HG03378 (cell line): ENCODE measurements around the gene POU6F2.

Source experiments
- ATAC-seq: cut with Tn5 transposase; IDR thresholded peaks from one replicate; pipeline ENCODE4 v1.9.1; 2021; ENCODE audit warnings: mild to moderate bottlenecking, moderate library complexity; ENCODE audit not compliant: unreplicated experiment

Gene POU6F2

DNA sequence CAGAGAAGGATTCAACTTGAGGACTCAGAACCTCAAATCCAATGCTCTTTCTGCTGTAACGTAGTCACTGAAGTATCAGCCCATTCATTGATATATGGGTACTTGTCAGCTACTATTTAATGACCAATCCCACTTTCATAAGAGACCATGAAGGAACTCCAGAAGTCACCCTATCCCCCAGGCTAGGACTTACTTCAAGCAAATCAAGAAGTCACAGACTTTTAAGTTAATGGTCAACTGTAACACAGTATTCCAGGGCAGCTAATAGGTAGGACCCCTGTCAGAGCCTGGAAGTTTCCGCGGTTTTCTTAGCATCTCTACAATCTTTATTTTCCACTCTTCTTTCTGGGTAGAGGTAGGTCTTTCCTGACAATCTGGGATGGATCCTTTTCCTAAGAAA is 269.9 kb downstream of the POU6F2 start:
- no peak for ATAC-seq

DNA sequence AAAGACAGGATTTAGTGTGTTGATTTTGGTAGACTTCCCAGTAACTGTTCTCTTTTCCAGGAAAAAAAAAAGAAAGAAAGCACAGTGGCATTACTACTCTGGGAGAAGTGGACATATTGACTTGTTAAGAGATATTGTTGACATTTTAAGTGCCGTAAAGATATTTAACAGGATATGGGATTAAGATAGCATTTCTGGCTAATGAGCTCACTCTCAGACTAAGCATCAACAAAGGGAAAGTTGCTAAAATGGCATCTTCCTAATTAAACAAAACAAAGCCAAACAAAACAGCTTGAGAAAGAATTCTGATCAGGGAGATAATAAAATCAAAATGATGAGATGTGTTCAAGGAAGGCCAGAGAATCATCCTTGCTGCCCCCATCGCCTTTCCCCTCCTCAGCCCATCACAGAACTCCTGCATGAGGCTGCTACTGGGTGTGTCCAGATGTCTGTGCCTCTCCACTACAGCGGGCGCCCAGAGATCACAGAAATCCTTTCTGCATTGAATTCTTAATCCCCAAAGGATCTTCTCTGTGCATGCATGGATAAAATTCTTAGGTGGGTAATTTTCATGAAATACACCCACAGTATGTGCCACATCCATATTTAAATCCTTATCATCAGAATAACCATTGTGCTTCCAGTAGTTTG is 270.5 kb downstream of the POU6F2 start:
- no peak for ATAC-seq

DNA sequence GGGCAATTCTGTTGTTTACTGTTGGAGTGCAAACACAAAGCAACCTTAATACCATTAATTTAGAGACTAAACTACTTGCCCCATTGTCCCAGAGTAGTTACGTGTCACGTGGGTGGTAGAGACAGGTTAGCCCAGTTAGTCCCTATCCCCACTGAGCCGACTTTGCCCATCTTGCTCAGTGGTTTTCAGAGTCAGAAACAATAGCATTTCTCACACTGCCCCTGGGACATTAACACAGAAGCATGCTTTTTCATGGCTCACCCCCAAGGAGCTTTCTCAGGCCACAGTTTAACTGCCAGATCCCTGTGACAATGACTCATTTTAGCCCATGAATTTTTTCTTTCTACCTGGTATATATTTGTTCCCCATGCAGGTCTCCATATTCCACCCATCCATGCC is 271.0 kb downstream of the POU6F2 start:
- no peak for ATAC-seq

DNA sequence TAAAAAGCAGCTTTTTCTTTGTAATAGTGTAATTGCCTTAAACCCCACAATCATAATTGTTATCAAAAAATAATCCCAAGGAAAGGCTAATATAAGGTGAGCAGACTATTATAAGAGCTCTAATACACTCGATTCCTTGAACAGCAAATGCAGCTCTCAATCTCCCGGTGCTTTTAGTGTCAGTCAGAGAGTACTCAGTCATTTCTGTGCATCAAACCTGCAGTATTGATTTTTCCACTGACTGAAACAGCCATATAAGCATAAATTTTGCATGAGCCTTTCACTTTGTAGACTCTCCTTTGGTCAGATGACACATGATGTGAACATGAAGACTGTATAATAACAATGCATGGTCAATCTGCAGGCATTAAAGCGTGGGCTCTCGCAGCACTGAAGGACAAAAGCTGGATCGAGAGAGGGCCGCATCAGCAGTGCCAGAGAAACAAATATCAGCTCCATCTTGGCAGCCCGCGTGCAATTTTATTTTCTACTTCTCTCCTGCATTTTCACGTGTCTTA is 272.0 kb downstream of the POU6F2 start:
- ATAC-seq = no peak

DNA sequence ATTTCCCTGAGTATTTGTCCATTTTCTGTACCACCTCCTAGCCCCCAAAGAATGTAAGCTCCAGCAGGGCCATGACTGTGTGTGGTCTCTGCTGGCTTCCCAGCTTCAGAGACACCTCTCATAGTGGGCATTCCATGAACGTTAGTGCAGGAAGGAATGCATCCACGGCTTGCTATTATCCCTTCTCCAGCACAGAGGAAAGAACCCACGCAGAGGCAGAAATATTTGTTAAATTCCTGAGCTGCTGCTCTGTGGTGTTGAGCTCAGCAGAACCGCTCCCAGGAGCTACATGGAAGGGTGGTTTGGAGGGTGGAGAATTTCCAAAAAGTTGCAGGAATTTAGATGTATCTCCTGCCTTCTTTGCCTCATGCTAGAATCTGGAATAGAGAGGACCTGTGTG is 275.2 kb downstream of the POU6F2 start:
- no peak for ATAC-seq

DNA sequence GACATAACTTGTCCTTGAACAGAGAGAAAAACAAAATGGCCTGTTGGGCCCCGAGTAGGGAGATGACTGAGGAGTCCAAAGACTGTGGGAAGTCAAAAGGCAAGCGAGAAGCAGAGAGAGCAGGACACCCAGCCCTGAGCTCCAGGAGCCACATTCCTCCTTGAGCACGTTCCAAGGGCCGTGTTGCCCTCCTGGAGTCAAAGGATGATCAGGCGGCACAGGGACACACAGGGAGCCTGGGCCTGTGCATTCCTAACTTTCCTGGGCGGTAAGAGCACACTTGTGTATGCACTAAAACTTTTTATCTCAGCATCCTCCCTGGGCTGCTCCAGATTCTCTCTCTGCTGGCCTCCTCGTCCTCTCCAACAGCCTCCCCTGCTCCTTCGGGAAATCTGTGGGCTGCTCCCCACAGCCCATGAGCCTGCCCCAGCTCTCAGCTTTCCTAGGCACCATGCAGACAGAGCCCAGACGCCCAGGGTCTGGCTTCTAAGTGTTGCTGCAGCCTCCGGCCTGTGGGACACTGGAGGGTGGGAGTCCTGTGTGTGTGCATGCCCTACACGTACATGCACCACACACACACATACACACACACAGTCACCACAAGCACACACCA is 281.8 kb downstream of the POU6F2 start:
- ATAC-seq = no peak

DNA sequence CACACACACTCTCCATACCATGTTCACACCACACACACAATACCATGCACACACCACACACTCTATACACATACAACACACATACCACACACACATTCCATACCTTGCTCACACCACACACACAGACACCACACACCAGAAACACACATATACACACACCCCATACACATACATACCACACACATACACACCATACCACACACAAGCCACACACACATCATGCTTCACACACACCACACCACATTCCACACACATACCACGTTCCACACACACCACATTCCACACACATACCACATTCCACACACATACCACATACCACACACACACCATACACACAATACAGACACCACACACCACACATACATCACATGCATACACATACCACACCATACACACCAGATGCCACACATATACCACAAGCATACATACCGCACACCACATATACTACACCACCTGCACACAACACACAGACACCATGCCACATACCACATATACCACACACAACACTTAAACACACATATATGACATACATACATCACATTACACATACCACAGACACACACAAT is 282.7 kb downstream of the POU6F2 start:
- ATAC-seq = no peak

DNA sequence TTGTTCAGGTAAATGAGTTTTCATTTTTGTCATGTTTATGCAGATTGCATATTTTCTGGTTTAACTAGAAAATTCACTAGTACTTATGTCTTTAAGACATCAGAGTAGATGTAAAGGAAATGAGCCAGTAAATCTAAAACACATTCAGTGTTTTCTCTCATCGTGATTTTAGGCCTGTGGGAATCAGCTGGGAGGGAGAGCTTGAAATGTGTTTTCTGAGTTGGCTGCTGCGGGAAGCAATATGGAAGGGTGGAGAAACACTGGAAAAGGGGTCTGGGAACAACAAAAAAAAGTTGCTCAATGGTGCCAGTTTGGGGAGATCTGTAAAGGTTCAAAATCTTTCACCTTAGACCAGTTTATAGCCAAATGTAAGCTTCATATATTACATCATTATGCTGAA is 284.1 kb downstream of the POU6F2 start:
- no peak for ATAC-seq

DNA sequence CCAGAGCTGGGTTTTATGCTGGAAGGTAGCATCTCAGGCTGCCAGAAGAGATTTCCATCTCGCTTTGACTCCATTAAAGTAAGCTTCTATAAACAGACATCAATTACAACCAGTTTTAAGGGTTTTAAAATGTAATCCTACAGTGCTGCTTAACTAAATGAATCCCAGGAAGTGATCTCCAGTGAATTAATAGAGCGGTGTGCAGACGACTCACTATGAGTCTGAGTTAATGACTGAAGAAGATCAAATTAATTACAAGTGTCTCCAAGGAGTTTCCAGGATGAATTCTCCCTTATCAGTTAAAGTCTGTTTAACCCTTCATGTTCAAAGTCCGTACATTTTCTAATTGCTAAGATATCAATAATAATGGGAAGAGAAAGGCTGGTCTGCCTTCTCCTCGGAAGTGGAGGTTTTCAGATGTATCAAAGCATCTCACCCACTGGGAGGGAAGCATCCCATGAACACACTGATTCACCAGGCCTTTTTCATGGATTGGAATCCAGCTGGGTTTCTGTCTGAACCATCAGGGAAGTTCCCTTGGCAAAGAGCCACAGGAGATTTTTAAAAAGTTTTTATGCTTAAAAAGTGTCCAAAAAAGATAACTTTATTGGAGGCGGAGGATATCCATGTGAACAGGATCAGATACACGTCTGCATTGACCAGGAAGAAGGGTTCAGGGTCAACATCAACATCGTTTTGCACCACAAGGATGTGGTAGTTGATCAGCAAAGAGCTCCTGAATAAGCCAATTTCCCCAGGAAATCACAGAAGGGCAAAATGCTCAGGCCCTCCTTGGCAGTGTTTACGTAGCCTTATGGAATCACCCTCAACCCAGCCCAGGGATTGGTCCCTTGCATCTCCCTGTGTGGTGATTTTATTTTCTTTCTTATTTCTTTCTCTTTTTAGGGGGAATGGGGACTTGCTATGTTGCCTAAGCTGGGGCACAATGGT is 288.2 kb downstream of the POU6F2 start:
- ATAC-seq = no peak

DNA sequence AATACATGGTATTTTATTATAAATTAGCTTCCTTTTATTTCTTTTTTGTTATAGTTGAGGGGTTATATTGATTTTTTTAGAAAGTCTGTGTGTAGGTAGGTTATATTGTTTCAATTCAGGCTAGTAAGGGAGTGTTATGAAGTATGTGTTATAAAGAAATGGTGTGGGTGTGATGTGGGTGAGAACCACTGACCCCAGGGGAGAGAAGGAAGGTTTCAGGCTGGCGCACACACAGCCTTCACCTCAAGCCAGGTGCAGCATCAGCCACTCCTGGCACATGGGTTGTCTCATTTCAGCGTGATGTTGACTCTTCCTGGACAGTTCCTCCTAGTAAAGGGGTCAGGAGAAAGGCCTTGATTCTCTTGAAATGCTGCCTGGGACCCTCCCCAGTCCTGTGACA is 291.3 kb downstream of the POU6F2 start:
- ATAC-seq = no peak

DNA sequence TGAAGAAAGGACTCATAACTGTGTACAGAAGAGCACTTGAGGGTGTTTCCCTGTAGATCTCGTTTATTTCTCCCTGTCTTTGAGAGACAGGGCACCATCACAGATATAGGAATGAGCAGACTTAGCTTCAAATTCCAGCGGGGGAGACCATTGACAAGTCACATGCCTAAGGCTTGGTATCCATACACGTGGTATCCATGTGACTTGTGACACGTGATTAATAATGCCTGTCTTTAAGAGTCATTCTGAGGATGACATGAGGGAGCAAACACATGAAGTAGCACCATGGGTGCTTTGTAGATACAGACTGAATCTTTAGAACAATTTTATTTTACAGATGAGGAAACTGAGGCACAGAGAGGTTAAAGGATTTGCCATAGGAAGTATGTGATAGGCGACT is 292.3 kb downstream of the POU6F2 start:
- no peak for ATAC-seq

DNA sequence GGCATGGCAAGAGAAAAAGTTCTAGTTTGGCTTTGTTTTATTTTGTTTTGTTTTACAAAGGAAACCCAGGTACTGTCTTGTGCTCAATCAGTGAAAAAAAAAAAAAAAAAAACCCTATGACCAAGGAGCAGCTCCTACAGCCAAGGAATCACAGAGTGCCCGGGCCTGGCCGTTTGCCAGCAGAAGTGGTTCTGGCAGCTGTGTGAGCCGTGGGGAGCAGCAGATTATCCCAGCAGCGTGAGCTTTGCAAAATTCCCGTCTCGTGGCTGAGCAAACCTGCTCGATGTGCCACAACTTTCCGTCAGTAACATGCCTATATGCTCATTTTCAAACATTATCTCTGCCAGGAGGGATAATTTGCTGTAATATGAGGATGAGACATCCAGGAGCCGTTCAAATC is 293.7 kb downstream of the POU6F2 start:
- no peak for ATAC-seq

DNA sequence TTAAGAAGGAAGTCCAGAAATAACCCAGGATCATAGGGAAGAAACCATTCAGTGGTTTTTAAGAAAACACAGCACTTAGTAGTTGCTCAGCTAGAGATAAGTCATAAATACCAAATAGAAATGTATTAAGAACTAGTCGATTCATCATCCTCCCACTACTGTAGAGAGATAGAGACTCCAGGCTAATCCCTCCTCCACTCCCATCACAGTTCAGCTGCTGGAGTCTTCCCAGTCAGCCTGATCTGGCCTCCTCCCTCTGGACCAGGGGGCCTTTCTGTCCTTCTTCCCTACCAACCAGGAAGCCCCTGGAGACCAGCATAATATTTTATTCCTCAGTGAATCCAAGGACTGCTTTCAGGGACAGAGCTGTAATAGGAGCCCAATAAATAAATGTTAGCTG is 294.4 kb downstream of the POU6F2 start:
- no peak for ATAC-seq

DNA sequence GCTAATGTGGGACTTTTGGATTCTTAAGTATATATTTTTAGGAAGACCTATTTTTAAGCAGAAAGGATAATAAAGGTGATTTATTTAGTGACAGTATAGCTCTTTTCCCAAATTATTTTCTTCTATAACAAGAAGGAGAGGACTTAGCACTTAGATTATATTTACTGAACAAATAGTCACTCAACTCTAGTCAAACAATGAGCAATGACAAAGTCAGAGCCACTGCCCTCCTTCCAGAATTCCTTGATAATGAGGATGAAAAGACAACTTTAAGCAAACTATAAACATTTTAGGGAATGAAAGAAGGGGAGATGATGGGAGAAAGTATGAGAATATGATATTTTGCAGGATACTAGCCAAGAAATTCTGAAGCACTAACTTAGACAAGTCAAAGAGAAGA is 295.0 kb downstream of the POU6F2 start:
- ATAC-seq = no peak

DNA sequence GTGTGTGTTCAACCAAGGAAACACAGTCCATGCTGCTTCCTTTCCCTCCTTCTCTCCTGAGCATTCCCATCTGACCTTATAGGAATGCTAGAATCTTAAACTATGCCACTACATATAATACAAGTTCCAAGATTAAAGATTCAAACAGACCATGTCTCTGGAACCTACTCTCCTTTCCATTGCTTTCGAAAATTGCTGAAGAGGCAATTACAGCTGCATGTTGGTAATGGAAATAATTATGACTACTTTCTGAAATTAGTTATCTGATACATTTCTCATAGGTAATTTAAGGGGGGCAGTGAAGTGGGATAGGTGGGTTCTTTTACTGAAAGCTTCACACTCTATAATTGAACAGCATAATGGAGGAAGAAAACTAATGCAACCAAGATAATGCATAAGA is 302.6 kb downstream of the POU6F2 start:
- ATAC-seq = no peak

DNA sequence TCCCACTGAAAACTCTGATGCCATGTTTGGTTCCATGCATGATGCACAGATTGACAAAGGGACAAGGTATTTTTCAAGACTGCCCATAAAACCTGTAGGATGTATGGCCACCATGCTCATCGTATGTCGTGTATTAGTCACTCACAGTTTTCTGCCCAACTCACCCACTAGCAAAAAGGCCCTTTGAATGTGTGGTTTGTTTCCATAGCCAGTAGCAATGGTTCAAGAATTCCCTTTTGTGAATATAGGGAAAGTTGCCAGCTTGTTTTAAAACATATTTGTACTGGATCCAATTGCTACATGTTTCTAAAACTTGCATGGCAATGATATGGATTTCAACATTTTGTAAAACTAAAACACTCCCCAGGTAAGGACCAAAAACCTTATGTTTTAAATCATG is 307.5 kb downstream of the POU6F2 start:
- no peak for ATAC-seq

DNA sequence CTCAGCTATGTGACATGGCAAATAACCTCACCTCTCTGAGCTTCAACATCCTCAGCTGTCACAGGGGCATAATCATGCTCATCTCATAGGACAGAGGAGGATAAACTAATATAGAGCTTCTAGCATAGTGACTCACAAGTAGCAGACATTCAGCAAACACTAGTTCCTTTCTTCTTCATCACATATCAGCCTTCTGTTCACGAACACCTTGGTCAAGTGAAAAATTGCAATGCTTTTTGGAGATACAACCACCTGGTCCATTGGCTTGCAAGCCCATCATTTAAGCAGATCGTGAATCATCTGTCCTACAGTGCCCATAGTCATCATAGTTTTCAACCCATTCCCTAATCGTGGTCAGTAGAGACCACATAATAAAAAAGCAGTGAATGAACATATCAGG is 310.6 kb downstream of the POU6F2 start:
- no peak for ATAC-seq

DNA sequence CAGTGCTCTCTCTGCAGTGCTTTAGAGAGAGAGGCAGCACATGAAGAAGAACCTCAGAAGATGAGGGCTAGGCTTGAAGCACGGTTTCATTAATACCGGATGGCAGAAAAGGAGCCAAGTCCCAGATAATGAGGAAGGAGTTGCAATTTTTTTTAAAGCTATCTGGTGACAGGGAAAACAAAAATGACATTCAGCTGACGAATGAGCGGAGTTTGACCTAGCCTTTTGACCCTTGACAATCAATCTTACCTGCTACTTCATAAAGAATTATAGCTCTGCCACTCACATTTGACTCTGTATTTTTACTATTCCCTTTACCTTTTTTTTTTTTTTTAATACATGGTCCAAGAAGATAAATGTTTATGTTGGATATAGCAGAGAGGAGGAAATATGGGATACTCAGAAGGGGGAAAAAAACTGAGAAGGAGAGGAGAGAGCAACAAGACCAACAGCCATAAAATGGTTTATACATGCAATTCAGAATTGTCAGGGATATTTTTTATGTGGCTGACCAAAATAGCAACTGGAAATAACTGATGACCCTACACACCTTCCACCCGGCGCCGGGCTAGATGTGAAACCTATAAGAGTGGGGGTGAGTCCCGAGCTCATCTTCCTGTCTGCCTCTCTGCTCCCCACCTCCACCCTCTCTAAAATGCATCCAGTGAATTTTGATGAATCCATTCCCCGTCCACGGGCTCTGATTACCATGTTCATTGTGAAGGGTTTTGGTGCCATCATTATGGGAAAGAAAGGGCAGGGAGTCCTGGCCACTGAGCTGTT is 314.1 kb downstream of the POU6F2 start:
- no peak for ATAC-seq

DNA sequence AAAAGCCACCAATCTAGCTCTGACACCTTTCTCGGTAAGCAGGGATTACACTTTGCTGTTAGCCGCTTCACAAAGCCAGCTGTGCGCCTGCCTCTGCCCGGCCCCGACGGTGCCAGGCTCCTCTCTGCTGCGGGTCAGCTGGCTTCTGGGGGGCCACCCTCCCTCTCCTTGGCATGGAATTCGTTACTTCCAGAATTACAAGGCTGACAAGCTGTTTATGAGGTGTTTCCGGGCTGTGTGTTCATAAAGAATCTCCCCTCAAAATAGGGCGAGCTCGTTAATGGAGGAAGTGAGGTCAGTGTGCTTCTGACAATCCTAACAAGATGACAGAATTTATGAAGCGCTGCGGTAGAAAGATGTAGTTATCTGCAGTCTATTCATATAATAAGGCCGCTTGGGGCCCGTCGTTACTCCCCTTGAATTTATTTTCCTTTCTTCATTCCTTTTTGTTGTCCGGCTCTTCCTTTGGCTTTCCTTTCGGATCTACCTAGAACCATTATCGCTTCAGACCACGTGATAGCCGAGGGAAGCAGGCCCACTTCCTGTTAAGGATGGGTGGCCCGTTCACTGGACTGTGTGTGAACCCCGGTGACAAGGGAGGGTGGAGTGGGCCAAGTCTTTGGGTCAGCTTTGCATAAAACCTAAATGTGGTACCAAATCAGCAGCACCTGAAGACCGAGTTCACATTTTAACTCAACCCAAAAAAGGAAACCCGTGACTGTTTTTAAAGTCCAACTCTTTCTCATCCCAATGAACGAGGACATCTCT is 315.5 kb downstream of the POU6F2 start:
- ATAC-seq = no peak

DNA sequence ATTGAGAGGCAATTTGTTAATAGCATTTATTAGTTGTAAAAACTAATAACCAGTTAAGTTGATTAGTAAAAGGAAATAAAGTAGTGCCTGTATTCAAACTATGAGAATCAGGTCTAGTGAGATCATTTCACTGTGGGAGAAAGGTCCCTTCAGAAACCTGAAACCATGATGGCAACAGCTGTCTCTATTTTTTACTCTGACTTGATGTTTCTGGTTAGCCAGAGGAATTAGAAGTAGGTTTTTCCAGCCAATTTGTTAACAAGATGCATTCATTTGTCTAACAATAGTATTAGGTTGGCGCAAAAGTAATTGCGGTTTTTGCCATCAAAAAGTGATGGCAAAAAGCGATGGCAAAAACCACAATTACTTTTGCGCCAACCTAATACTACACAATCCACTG is 316.3 kb downstream of the POU6F2 start:
- ATAC-seq = no peak
